HCT116 (cell line): ENCODE data around the gene SLC26A2. TPM values are rescaled to one million over a fixed set of nuclear protein-coding genes. Genes with fewer than 3 reads are reported as not detected.

Experiments
- ATAC-seq: fragments of 200-7000 bp; cut with Tn5 transposase; 2 replicates; pipeline ENCODE4 v1.9.1; 2020; ENCODE audit warnings: mild to moderate bottlenecking, moderate library complexity
- BruUV-seq: library from RNA; stranded (reverse); fragments of 400-500 nt; replicated peaks from 2 replicates; lab custom pipeline; 2021; lab: Mats Ljungman, UMichigan
- CTCF ChIA-PET: fragments of 300-600 bp; sonication (Branson Sonifier 250); formaldehyde crosslinking; loops from one replicate; lab custom pipeline; 2021; ENCODE audit warnings: antibody characterized with exemption; lab: Charles Lee
- POLR2A ChIA-PET: fragments of 300-600, 350-600 bp; sonication (Branson Sonifier 250); formaldehyde crosslinking; loops from one replicate; lab custom pipeline; 2021; ENCODE audit warnings: antibody characterized with exemption; lab: Charles Lee
- RAD21 ChIA-PET, 2 experiments: fragments of 300-600 bp; sonication (Branson Sonifier 250); formaldehyde crosslinking; loops; one replicate each; lab custom pipeline; 2023; ENCODE audit warnings: low total read pairs in 2 of 2; ENCODE audit not compliant: uncharacterized antibody in 2 of 2, unreplicated experiment in 2 of 2, low non-redundant PET in 1 of 2; lab: Charles Lee
- DNase-seq: peaks from one replicate; pipeline ENCODE4 v3.0.0-alpha.2; 2010; ENCODE audit warnings: low read depth, low spot score
- H2AFZ ChIP-seq: fragments of 200-600 bp; shearing (Covaris generic), sonication (generic); 2 replicates; pipeline ENCODE4 v1.6.1; 2017; ENCODE audit warnings: low read depth, mixed run types, mixed read lengths, antibody characterized with exemption, low read length; ENCODE audit not compliant: poor library complexity, severe bottlenecking
- H3K27ac ChIP-seq: 2 replicates; pipeline ENCODE4 v1.5.1; 2012; ENCODE audit warnings: low read depth, low read length
- H3K27me3 ChIP-seq: fragments of 200-600 bp; sonication (generic); 2 replicates; pipeline ENCODE4 v1.6.1; 2016; ENCODE audit warnings: mixed run types, low read length, mixed read lengths; ENCODE audit not compliant: insufficient read depth
- H3K36me3 ChIP-seq, 2 experiments: fragments of 200-500 bp in 1 of 2; fragments of 200-600 bp in 1 of 2; sonication (Bioruptor generic) in 1 of 2; sonication (generic) in 1 of 2; 2 replicates each; pipeline versions ENCODE4 v1.5.1 to v1.6.1; 2014 to 2016; ENCODE audit warnings: low read length in 2 of 2, inconsistent platforms in 1 of 2, mixed read lengths in 1 of 2, mixed run types in 1 of 2; ENCODE audit not compliant: insufficient read depth in 2 of 2, control insufficient read depth in 1 of 2
- H3K4me1 ChIP-seq, 2 experiments: fragments of 200-600 bp in 1 of 2; sonication (generic) in 1 of 2; 2 replicates each; pipeline versions ENCODE4 v1.5.1 to v1.6.1; 2012 to 2017; ENCODE audit warnings: low read length in 2 of 2, inconsistent platforms in 1 of 2, mild to moderate bottlenecking in 1 of 2, mixed read lengths in 1 of 2, mixed run types in 1 of 2, moderate library complexity in 1 of 2; ENCODE audit not compliant: insufficient read depth in 2 of 2, control insufficient read depth in 1 of 2
- H3K4me2 ChIP-seq: fragments of 200-600 bp; sonication (generic); 2 replicates; pipeline ENCODE4 v1.6.1; 2017; ENCODE audit warnings: mixed run types, low read length, mixed read lengths
- H3K4me3 ChIP-seq, 2 experiments: fragments of 200-600 bp in 1 of 2; sonication (generic) in 1 of 2; replicated peaks in 1 of 2; 2 replicates each; pipeline ENCODE4 v1.5.1; 2011 to 2016; ENCODE audit warnings: low read length in 2 of 2, control low read depth in 1 of 2, low read depth in 1 of 2, mild to moderate bottlenecking in 1 of 2, mixed read lengths in 1 of 2, mixed run types in 1 of 2
- H3K79me2 ChIP-seq: fragments of 200-600 bp; sonication (generic); 2 replicates; pipeline ENCODE4 v1.6.1; 2017; ENCODE audit warnings: mild to moderate bottlenecking, mixed run types, low read length, moderate library complexity, mixed read lengths; ENCODE audit not compliant: insufficient read depth
- H3K9ac ChIP-seq: fragments of 200-600 bp; sonication (generic); 2 replicates; pipeline ENCODE4 v1.6.1; 2016; ENCODE audit warnings: low read length, mixed read lengths
- H3K9me2 ChIP-seq: fragments of 200-600 bp; sonication (generic), shearing (Covaris generic); 2 replicates; pipeline ENCODE4 v1.6.1; 2017; ENCODE audit warnings: mixed run types, mild to moderate bottlenecking, moderate library complexity; ENCODE audit not compliant: insufficient read depth
- H3K9me3 ChIP-seq, 2 experiments: fragments of 200-500 bp in 1 of 2; fragments of 200-600 bp in 1 of 2; sonication (Bioruptor generic) in 1 of 2; sonication (generic) in 1 of 2; 2 replicates each; pipeline ENCODE4 v1.6.1; 2014 to 2017; ENCODE audit warnings: low read length in 2 of 2, mixed read lengths in 2 of 2, inconsistent platforms in 1 of 2, low read depth in 1 of 2, mild to moderate bottlenecking in 1 of 2, mixed run types in 1 of 2, moderate library complexity in 1 of 2; ENCODE audit not compliant: control insufficient read depth in 1 of 2, insufficient read depth in 1 of 2
- H4K20me1 ChIP-seq: fragments of 200-600 bp; sonication (generic), shearing (Covaris generic); 2 replicates; pipeline ENCODE4 v1.6.1; 2017; ENCODE audit warnings: mixed run types, mild to moderate bottlenecking, moderate library complexity; ENCODE audit not compliant: insufficient read depth
- ATF3 ChIP-seq: IDR thresholded peaks from 2 replicates; pipeline ENCODE4 v1.6.1; 2012
- CBX3 ChIP-seq: IDR thresholded peaks from 2 replicates; pipeline ENCODE4 v1.6.1; 2012; ENCODE audit warnings: low read depth
- CEBPB ChIP-seq: IDR thresholded peaks from 2 replicates; pipeline ENCODE4 v1.6.1; 2012; ENCODE audit warnings: low read depth
- EZH2 ChIP-seq: fragments of 200-600 bp; sonication (generic); IDR thresholded peaks from 2 replicates; pipeline ENCODE4 v1.6.1; 2017; ENCODE audit warnings: antibody characterized with exemption, mixed run types
- FOSL1 ChIP-seq: IDR thresholded peaks from 2 replicates; pipeline ENCODE4 v1.6.1; 2012; ENCODE audit warnings: low read depth
- JUND ChIP-seq: IDR thresholded peaks from 2 replicates; pipeline ENCODE4 v1.6.1; 2012
- MAX ChIP-seq: IDR thresholded peaks from 2 replicates; pipeline ENCODE4 v1.6.1; 2012
- POLR2A ChIP-seq: IDR thresholded peaks from 2 replicates; pipeline ENCODE4 v1.7.0; 2011; ENCODE audit warnings: borderline replicate concordance; ENCODE audit not compliant: insufficient read depth, insufficient read length; ENCODE audit errors: extremely low read depth
- POLR2AphosphoS5 ChIP-seq: IDR thresholded peaks from 2 replicates; pipeline ENCODE4 v1.6.1; 2011; ENCODE audit warnings: mild to moderate bottlenecking, low read depth, low read length, moderate library complexity
- SIN3A ChIP-seq: IDR thresholded peaks from 2 replicates; pipeline ENCODE4 v1.6.1; 2012; ENCODE audit warnings: low read depth
- SP1 ChIP-seq: IDR thresholded peaks from 2 replicates; pipeline ENCODE4 v1.6.1; 2012; ENCODE audit warnings: low read depth
- SRF ChIP-seq: IDR thresholded peaks from 2 replicates; pipeline ENCODE4 v1.6.1; 2012; ENCODE audit warnings: low read depth
- TCF7L2 ChIP-seq: IDR thresholded peaks from 2 replicates; pipeline ENCODE4 v1.7.0; 2011; ENCODE audit warnings: borderline replicate concordance, inconsistent platforms; ENCODE audit not compliant: insufficient read depth, insufficient read length; ENCODE audit errors: extremely low read depth
- YY1 ChIP-seq: IDR thresholded peaks from 2 replicates; pipeline ENCODE4 v1.6.1; 2011; ENCODE audit warnings: low read length, low read depth, moderate library complexity, mild to moderate bottlenecking; ENCODE audit not compliant: insufficient replicate concordance; ENCODE audit errors: extremely low read depth
- ZNF274 ChIP-seq: fragments of 200-500 bp; sonication (Bioruptor generic); IDR thresholded peaks from 2 replicates; pipeline ENCODE4 v1.6.1; 2014; ENCODE audit warnings: mild to moderate bottlenecking, low read depth, low read length, inconsistent platforms
- intact Hi-C: fragments of 100-400 bp; cut with micrococcal nuclease; formaldehyde crosslinking; loops from 2 replicates; pipeline ENCODE4 v1.10.0; 2022
- total RNA-seq: library from RNA; stranded (reverse); gene quantifications from one replicate; pipeline ENCODE4 v1.2.1, GENCODE V29; 2021; ENCODE audit not compliant: unreplicated experiment
- TF ChIP-seq, protein P1 (sequence below): IDR thresholded peaks from 2 replicates; pipeline ENCODE4 v1.6.1; 2012; ENCODE audit warnings: low read depth
- TF ChIP-seq, protein P2 (sequence below), 3 experiments: fragments of 200-600 bp in 1 of 3; sonication (generic) in 1 of 3; IDR thresholded peaks in 2 of 3; conservative IDR thresholded peaks in 1 of 3; 2 replicates each; pipeline ENCODE4 v1.5.1; 2012 to 2017; ENCODE audit warnings: low read depth in 2 of 3, low read length in 2 of 3, antibody characterized with exemption in 1 of 3, borderline replicate concordance in 1 of 3, control low read depth in 1 of 3, mild to moderate bottlenecking in 1 of 3, mixed read lengths in 1 of 3, mixed run types in 1 of 3, moderate library complexity in 1 of 3; ENCODE audit not compliant: insufficient read depth in 1 of 3

The SLC26A2 gene
- total RNA-seq, 1 experiment from 2014 or later: 7.8 TPM

GRCh38 chr5:150022158-150022531 lies 61.6 kb downstream of the SLC26A2 start:
- ChIA-PET CTCF (interaction anchor here (1.8 kb wide), 1 partner anchor 188 kb away, joined by 4 read pairs; no protein-coding TSS in a partner anchor), RAD21 (interaction anchor here in 1 of 2 experiments (1.1 kb wide), 1 partner anchor 22 kb away, joined by 3 read pairs; the partner anchor contains the start of genes HMGXB3 and TIGD6), POLR2A (interaction anchor here (0.9 to 2.5 kb wide), 5 partner anchors 13 to 61 kb away, joined by 4 to 9 read pairs (median 5); partner anchors contain the start of genes HMGXB3, SLC26A2 and TIGD6)
- peak; percentile 76 for ATAC-seq
- Histone ChIP-seq H3K4me3 (peak overlapping the region; percentile 3 to 42), H4K20me1 (no peaks in the 10 kb centered on the region), H3K9me3 (no peaks in the 10 kb centered on the region), H3K79me2 (peaks cover 78% of the 10 kb centered on the region), H3K4me2 (peak overlapping the region; percentile 76), H3K36me3 (peaks cover 28 to 68% of the 10 kb centered on the region in 2 experiments), H2AFZ (no peak overlapping the region), H3K9me2 (no peaks in the 10 kb centered on the region), H3K4me1 (peaks cover 41 to 69% of the 10 kb centered on the region in 2 experiments), H3K9ac (peak overlapping the region; percentile 55), H3K27ac (peak overlapping the region; percentile 93), H3K27me3 (no peaks in the 10 kb centered on the region)
- intact Hi-C loops: no loop called here
- peak; percentile 73 for TF ChIP-seq CEBPB
- TF ChIP-seq SP1: peak; percentile 82
- TF ChIP-seq SIN3A: peak; percentile 64; the same call in 1 of the 2 replicates
- TF ChIP-seq ATF3: no peak
- TF ChIP-seq ZNF274: no peak
- TF ChIP-seq, protein P1, sequence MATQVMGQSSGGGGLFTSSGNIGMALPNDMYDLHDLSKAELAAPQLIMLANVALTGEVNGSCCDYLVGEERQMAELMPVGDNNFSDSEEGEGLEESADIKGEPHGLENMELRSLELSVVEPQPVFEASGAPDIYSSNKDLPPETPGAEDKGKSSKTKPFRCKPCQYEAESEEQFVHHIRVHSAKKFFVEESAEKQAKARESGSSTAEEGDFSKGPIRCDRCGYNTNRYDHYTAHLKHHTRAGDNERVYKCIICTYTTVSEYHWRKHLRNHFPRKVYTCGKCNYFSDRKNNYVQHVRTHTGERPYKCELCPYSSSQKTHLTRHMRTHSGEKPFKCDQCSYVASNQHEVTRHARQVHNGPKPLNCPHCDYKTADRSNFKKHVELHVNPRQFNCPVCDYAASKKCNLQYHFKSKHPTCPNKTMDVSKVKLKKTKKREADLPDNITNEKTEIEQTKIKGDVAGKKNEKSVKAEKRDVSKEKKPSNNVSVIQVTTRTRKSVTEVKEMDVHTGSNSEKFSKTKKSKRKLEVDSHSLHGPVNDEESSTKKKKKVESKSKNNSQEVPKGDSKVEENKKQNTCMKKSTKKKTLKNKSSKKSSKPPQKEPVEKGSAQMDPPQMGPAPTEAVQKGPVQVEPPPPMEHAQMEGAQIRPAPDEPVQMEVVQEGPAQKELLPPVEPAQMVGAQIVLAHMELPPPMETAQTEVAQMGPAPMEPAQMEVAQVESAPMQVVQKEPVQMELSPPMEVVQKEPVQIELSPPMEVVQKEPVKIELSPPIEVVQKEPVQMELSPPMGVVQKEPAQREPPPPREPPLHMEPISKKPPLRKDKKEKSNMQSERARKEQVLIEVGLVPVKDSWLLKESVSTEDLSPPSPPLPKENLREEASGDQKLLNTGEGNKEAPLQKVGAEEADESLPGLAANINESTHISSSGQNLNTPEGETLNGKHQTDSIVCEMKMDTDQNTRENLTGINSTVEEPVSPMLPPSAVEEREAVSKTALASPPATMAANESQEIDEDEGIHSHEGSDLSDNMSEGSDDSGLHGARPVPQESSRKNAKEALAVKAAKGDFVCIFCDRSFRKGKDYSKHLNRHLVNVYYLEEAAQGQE: no peak
- 0 out of 2 replicates have a peak, but pooled peaks have one; percentile 2 for TF ChIP-seq MAX
- TF ChIP-seq JUND: peak; percentile 93
- TF ChIP-seq POLR2AphosphoS5: peak; percentile 68
- TF ChIP-seq EZH2: no peak
- TF ChIP-seq FOSL1: peak; percentile 92
- peak; percentile 49 for TF ChIP-seq SRF
- TF ChIP-seq, protein P2, sequence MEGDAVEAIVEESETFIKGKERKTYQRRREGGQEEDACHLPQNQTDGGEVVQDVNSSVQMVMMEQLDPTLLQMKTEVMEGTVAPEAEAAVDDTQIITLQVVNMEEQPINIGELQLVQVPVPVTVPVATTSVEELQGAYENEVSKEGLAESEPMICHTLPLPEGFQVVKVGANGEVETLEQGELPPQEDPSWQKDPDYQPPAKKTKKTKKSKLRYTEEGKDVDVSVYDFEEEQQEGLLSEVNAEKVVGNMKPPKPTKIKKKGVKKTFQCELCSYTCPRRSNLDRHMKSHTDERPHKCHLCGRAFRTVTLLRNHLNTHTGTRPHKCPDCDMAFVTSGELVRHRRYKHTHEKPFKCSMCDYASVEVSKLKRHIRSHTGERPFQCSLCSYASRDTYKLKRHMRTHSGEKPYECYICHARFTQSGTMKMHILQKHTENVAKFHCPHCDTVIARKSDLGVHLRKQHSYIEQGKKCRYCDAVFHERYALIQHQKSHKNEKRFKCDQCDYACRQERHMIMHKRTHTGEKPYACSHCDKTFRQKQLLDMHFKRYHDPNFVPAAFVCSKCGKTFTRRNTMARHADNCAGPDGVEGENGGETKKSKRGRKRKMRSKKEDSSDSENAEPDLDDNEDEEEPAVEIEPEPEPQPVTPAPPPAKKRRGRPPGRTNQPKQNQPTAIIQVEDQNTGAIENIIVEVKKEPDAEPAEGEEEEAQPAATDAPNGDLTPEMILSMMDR (IDR thresholded peaks at IDR 0.05 in 2 of 3, conservative IDR thresholded peaks at IDR 0.05 in 1 of 3; ENCODE audit: borderline replicate concordance in 1 of 3, insufficient read depth in 1 of 3, low read depth in 2 of 3, low read length in 2 of 3): no peak
- TF ChIP-seq POLR2A: no peak
- 0 out of 2 replicates have a peak, but pooled peaks have one; percentile 51 for TF ChIP-seq CBX3
- peak; percentile 23 for TF ChIP-seq TCF7L2
- TF ChIP-seq YY1: peak; percentile 35
- peak; percentile 83 for DNase-seq
- BruUV-seq: no TSS peak
